AG09319 (cell line): Measurements from ENCODE around the gene AIFM1.

Experiments used
- DNase-seq: peaks from one replicate; pipeline ENCODE4 v3.0.0-alpha.2; 2010; ENCODE audit warnings: low read depth; ENCODE audit errors: extremely low read depth
- CTCF ChIP-seq: IDR thresholded peaks from 2 replicates; pipeline ENCODE4 v1.5.1; 2011; ENCODE audit warnings: low read depth, mild to moderate bottlenecking, inconsistent platforms, low read length, moderate library complexity

The AIFM1 gene

GRCh38 chrX:130170752-130171445 lies 5.3 kb upstream of the AIFM1 start:
- TF ChIP-seq CTCF = no peak
- no peak for DNase-seq

- DNase-seq = no peak
- TF ChIP-seq CTCF = no peak
Observed at GRCh38 chrX:130167040-130167439, 1.4 kb upstream of the AIFM1 start.

- DNase-seq = no peak
Observed at GRCh38 chrX:130166503-130166777, 799 bp upstream of the AIFM1 start.

GRCh38 chrX:130165181-130165702 lies 399 bp downstream of the AIFM1 start:
- no peak for DNase-seq
- TF ChIP-seq CTCF = no peak

More at GRCh38 chrX:130166503-130166777, 799 bp upstream of the AIFM1 start:
- TF ChIP-seq CTCF = no peak

GRCh38 chrX:130163398-130163797 lies 2.2 kb downstream of the AIFM1 start:
- no peak for TF ChIP-seq CTCF
- DNase-seq = no peak

GRCh38 chrX:130162094-130162735 lies 3.4 kb downstream of the AIFM1 start:
- no peak for DNase-seq
- no peak for TF ChIP-seq CTCF

- TF ChIP-seq CTCF = no peak
- DNase-seq = no peak
Observed at GRCh38 chrX:130159776-130160175, 5.9 kb downstream of the AIFM1 start.
